Measurements from ENCODE around the gene PPP6R2.

PPP6R2 gene

GRCh38 chr22:50488886-50489285 lies 145.8 kb downstream of the PPP6R2 start:
- H3K4me3 ChIP-seq (ENCODE audit: low read length) = no peak overlapping the region
- no peak for DNase-seq (ENCODE audit: low read depth)
- no peak for TF ChIP-seq CTCF (conservative IDR thresholded peaks at IDR 0.05; ENCODE audit: low read length)

- no peak for DNase-seq (ENCODE audit: low read depth)
- no peak for TF ChIP-seq CTCF (conservative IDR thresholded peaks at IDR 0.05; ENCODE audit: low read length)
- H3K4me3 ChIP-seq (ENCODE audit: low read length) = no peak overlapping the region
Measured at GRCh38 chr22:50489363-50490243, 146.5 kb downstream of the PPP6R2 start.

- TF ChIP-seq CTCF (conservative IDR thresholded peaks at IDR 0.05; ENCODE audit: low read length) = no peak
- H3K4me3 ChIP-seq (ENCODE audit: low read length) = no peak overlapping the region
- DNase-seq (ENCODE audit: low read depth) = no peak
Measured at GRCh38 chr22:50490531-50491308, 147.6 kb downstream of the PPP6R2 start.
